Measurements from ENCODE around the gene KCNQ1OT1. TPM values are rescaled to one million over a fixed set of nuclear protein-coding genes. Genes with fewer than 3 reads are reported as not detected.

KCNQ1OT1 gene
- total RNA-seq, 1 donor from 2014 or later, result 3.4 TPM

DNA sequence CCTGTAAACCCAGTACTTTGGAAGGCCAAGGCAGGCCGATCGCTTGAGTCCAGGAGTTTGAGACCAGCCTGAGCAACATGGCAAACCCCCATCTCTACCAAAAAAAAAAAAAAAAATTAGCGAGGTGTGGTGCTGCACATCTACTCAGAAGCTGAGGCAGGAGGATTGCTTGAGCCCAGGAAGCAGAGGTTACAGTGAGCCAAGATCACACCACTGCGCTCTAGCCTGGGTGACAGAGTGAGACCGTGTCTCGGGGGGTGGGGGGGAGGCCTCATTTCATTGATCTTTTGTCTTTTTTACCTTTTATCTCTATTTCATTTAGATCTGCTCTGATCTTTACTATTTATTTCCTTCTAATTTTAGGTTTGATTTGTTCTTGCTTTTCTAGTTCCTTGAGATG, 51.8 kb downstream of the KCNQ1OT1 start:
- DNase-seq (ENCODE audit: extremely low spot score in 2 of 2), result no peak
- Histone ChIP-seq H3K36me3 (no peaks in the 10 kb centered on the region), H3K4me3 (no peak overlapping the region), H3K27ac (no peak overlapping the region), H3K27me3 (no peaks in the 10 kb centered on the region), H3K4me1 (no peaks in the 10 kb centered on the region), H3K9me3 (peaks cover 42% of the 10 kb centered on the region)
- TF ChIP-seq POLR2AphosphoS5 (IDR thresholded peaks at IDR 0.05; ENCODE audit: insufficient read depth in 1 of 2, low read depth in 1 of 2), result no peak
- TF ChIP-seq POLR2A (IDR thresholded peaks at IDR 0.05), result no peak
- TF ChIP-seq, protein P1, sequence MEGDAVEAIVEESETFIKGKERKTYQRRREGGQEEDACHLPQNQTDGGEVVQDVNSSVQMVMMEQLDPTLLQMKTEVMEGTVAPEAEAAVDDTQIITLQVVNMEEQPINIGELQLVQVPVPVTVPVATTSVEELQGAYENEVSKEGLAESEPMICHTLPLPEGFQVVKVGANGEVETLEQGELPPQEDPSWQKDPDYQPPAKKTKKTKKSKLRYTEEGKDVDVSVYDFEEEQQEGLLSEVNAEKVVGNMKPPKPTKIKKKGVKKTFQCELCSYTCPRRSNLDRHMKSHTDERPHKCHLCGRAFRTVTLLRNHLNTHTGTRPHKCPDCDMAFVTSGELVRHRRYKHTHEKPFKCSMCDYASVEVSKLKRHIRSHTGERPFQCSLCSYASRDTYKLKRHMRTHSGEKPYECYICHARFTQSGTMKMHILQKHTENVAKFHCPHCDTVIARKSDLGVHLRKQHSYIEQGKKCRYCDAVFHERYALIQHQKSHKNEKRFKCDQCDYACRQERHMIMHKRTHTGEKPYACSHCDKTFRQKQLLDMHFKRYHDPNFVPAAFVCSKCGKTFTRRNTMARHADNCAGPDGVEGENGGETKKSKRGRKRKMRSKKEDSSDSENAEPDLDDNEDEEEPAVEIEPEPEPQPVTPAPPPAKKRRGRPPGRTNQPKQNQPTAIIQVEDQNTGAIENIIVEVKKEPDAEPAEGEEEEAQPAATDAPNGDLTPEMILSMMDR (IDR thresholded peaks at IDR 0.05), result no peak
- intact Hi-C loops (cut with DNase I), result no loop called here

DNA sequence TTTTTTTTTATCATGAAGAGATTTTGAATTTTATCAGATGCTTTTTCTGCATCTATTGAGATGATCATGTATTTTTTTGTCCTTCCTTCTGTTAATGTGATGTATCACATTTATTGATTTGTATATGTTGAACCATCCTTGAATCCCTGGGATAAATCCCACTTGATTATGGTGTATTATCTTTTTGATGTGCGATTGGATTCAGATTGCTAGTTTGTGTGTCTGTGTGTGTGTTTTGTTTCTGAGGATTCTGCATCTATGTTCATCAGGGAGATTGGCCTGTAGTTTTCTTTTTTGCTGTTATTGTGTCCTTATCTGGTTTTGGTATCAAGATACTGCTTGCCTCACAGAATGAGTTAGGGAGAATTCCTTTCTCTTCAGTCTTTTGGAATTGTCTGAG, 52.6 kb downstream of the KCNQ1OT1 start:
- Histone ChIP-seq H3K36me3 (no peaks in the 10 kb centered on the region), H3K4me3 (no peak overlapping the region), H3K27ac (no peak overlapping the region), H3K9me3 (peaks cover 42% of the 10 kb centered on the region), H3K4me1 (no peaks in the 10 kb centered on the region), H3K27me3 (no peaks in the 10 kb centered on the region)
- DNase-seq (ENCODE audit: extremely low spot score in 2 of 2), result no peak
- intact Hi-C loops (cut with DNase I), result no loop called here
- no peak for TF ChIP-seq POLR2A (IDR thresholded peaks at IDR 0.05)
- TF ChIP-seq, protein P1 (IDR thresholded peaks at IDR 0.05), result no peak
- no peak for TF ChIP-seq POLR2AphosphoS5 (IDR thresholded peaks at IDR 0.05; ENCODE audit: insufficient read depth in 1 of 2, low read depth in 1 of 2)

DNA sequence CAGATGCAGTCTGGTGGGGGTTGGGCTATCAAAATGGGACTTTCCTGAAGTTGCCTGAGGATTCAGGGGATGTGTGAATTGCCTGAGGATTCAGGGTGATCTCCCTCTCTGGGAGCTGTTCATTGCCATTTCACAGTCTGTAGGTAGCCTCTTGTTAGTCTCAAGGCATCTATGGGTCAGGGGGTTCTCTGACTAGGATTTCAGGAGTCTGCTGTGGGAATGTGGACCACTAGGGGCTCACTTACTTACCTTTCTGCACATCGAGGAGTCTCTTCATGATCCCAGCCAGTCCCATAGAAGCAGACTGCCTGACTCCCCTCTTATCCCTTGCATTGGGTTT, 54.0 kb downstream of the KCNQ1OT1 start:
- H3K36me3 ChIP-seq, result no peaks in the 10 kb centered on the region
- TF ChIP-seq POLR2A (IDR thresholded peaks at IDR 0.05) (no peak), POLR2AphosphoS5 (IDR thresholded peaks at IDR 0.05; ENCODE audit: insufficient read depth in 1 of 2, low read depth in 1 of 2) (no peak)
- TF ChIP-seq, protein P1 (IDR thresholded peaks at IDR 0.05), result no peak
- DNase-seq (ENCODE audit: extremely low spot score in 2 of 2), result no peak
- peaks cover 42% of the 10 kb centered on the region for H3K9me3 ChIP-seq
- no peaks in the 10 kb centered on the region for H3K4me1 ChIP-seq
- H3K4me3 ChIP-seq, result no peak overlapping the region
- no peak overlapping the region for H3K27ac ChIP-seq
- intact Hi-C loops (cut with DNase I), result no loop called here
- no peaks in the 10 kb centered on the region for H3K27me3 ChIP-seq

DNA sequence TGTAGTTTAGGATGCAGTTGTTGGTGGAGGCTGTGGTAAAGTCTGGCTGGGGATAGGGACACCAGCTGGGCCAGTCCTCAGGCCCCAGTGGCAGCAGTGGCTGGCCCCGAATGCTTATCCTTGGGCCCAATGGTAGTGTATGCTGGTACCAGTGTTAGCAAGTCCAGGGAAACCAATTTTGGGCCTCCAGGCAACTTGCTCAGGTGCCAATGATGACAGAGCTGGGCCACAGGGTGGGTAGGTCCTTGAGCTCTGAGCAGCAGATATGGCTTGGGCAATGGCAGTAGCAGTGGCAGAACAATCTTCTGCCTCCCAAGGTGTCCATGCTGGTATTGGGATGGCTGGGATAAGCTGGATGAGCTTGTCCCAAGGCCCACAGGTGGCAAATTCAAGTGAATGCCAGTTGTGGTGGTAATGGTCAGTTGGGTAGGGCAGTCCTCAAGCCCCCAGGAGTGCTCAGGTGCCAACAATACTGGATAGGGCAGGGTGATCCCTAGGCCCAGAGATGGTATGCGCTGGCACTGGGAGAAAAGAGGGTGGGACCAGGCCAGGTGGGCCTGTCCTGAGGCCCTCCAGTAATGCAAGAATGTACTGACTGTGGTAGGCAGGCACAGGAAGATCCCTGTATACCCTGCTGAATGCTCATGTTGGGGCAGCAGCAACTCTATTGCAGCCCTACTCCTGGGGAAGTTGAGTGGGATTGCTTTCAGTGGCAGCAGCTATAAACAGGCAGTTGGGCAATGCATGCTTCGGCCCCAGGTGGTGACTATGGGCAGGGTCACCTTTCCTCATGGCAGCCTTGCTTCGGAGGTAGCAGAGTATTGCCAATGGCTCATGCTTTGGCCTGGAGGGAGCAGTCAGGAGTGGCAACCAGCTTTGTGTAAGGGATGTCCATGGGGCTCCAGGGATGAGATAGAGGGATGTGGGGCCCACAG, 54.7 kb downstream of the KCNQ1OT1 start:
- H3K27ac ChIP-seq, result no peak overlapping the region
- H3K4me3 ChIP-seq, result no peak overlapping the region
- H3K27me3 ChIP-seq, result no peaks in the 10 kb centered on the region
- H3K36me3 ChIP-seq, result no peaks in the 10 kb centered on the region
- peaks cover 38% of the 10 kb centered on the region for H3K9me3 ChIP-seq
- DNase-seq (ENCODE audit: extremely low spot score in 2 of 2), result no peak
- no peaks in the 10 kb centered on the region for H3K4me1 ChIP-seq
- intact Hi-C loops (cut with DNase I), result no loop called here
- TF ChIP-seq POLR2AphosphoS5 (IDR thresholded peaks at IDR 0.05; ENCODE audit: insufficient read depth in 1 of 2, low read depth in 1 of 2) (no peak), POLR2A (IDR thresholded peaks at IDR 0.05) (no peak)
- TF ChIP-seq, protein P1 (IDR thresholded peaks at IDR 0.05), result no peak

DNA sequence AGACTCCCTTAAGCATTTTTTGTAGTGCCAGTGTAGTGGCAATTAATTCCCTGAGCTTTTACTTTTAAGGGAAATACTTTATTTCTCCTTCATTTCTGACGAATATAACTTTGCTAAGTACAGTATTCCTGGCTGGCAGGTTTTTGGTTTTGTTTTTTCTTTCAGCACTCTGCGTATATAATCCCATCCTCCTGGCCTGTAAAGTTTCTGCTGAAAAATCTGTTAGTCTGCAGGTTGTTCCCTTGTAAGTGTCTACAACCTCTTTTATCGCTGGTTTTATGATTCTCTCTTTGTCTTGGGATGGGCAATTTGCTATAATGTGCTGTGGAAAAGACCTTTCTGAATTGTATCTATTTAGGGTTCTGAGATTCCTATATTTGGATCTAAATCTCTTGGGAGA, 56.0 kb downstream of the KCNQ1OT1 start:
- TF ChIP-seq POLR2A (IDR thresholded peaks at IDR 0.05) (no peak), POLR2AphosphoS5 (IDR thresholded peaks at IDR 0.05; ENCODE audit: insufficient read depth in 1 of 2, low read depth in 1 of 2) (no peak)
- TF ChIP-seq, protein P1 (IDR thresholded peaks at IDR 0.05), result no peak
- H3K9me3 ChIP-seq, result peaks cover 38% of the 10 kb centered on the region
- no peak overlapping the region for H3K27ac ChIP-seq
- no peak overlapping the region for H3K4me3 ChIP-seq
- intact Hi-C loops (cut with DNase I), result no loop called here
- no peaks in the 10 kb centered on the region for H3K27me3 ChIP-seq
- H3K36me3 ChIP-seq, result no peaks in the 10 kb centered on the region
- H3K4me1 ChIP-seq, result no peaks in the 10 kb centered on the region
- no peak for DNase-seq (ENCODE audit: extremely low spot score in 2 of 2)
